Measurements from ENCODE around the gene POLR2I. TPM values are rescaled to one million over a fixed set of nuclear protein-coding genes. Genes with fewer than 3 reads are reported as not detected.
"Not testable (repeated sequence)": the region's sequence is repeated elsewhere in the genome, so short reads cannot be mapped to it uniquely, and the experiment has no call there.

Gene POLR2I
- total RNA-seq, 1 donor from 2014 or later, result 58.5 TPM

DNA sequence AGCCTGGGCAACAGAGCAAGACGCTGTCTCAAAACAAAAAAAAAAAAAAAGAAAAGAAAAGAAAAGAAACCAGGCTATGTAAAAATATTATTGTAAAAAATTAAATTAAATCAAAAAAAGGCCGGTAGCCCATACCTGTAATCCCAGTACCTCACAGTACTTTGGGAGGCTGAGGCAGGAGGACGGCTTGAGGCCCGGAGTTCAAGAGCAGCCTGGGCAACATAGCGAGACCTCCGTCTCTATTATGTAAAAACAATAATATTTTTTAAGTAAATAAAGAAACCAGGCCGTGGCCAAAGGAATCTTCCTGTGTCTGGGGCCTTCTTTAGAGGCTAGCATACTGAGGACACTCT, 24.4 kb upstream of the POLR2I start:
- TF ChIP-seq CTCF (IDR thresholded peaks at IDR 0.05; ENCODE audit: insufficient read depth, low read length, poor library complexity, severe bottlenecking), result no peak
- Histone ChIP-seq H3K36me3 (ENCODE audit: control insufficient read depth, insufficient read depth, low read length) (peaks cover 4% of the 10 kb centered on the region), H3K4me3 (ENCODE audit: low read depth, low read length) (peak overlapping the region; percentile 91), H3K27me3 (ENCODE audit: control insufficient read depth, insufficient read depth, low read length) (no peaks in the 10 kb centered on the region)
- no peak for DNase-seq (ENCODE audit: low read depth)

DNA sequence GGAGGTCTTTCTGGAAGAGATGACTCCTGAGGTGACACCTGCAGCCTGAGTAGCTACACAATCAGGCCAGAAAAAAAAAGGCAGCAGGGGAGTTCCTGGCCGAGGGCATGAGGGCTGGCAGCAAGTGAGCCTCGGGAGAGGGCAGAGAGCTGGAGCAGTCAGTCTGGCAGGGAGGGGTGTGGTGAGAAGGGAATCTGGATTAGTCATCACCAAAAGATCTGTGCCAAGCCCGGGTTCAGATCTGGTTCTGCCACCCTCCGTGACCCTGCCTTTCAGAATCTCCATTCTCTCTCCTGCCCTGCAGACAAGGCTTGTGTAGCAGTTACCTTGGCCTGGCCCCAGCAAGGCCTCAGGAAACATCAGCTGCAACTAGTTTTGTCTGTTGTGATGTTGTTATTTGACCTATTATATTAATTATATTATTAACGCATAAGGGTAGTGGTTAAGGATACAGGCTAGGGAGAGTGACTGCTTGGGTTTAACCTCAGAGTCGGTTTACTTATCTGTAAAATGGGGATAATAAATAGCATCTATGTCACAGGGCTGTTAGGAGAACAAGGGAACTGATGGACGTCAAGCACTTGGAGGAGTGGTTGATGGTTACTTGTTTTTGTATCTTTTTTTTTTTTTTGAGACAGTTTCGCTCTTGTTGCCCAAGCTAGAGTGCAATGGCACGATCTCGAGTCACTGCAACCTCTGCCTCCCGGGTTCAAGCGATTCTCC, 22.4 kb upstream of the POLR2I start:
- Histone ChIP-seq H3K27me3 (ENCODE audit: control insufficient read depth, insufficient read depth, low read length) (no peaks in the 10 kb centered on the region), H3K36me3 (ENCODE audit: control insufficient read depth, insufficient read depth, low read length) (no peaks in the 10 kb centered on the region), H3K4me3 (ENCODE audit: low read depth, low read length) (no peak overlapping the region)
- no peak for TF ChIP-seq CTCF (IDR thresholded peaks at IDR 0.05; ENCODE audit: insufficient read depth, low read length, poor library complexity, severe bottlenecking)
- DNase-seq (ENCODE audit: low read depth), result no peak

- DNase-seq (ENCODE audit: low read depth); H3K4me3 ChIP-seq (ENCODE audit: low read depth, low read length); H3K27me3 ChIP-seq (ENCODE audit: control insufficient read depth, insufficient read depth, low read length); H3K36me3 ChIP-seq (ENCODE audit: control insufficient read depth, insufficient read depth, low read length): not testable (repeated sequence)
Measured at GRCh38 chr19:36134867-36135266, 20.2 kb upstream of the POLR2I start.

- not testable (repeated sequence) for DNase-seq (ENCODE audit: low read depth); H3K27me3 ChIP-seq (ENCODE audit: control insufficient read depth, insufficient read depth, low read length); H3K36me3 ChIP-seq (ENCODE audit: control insufficient read depth, insufficient read depth, low read length); H3K4me3 ChIP-seq (ENCODE audit: low read depth, low read length)
Measured at GRCh38 chr19:36131221-36131620, 16.5 kb upstream of the POLR2I start.

DNA sequence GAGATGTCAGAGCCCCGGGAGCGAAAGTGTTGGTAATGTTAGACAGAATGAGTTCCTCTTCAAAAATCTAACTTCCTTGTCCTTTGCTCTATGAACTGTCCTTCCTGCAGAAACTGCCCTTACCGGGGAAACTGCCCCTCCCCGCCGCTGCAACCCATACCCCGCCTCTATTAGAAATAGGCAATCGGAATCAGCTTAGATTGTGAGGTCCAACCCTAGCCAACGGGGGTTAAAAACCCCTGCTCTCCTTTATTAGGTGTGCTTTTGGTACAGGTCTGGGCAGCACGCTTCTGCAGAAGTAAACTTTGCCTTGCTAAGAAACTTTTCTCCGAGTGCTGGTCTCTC, 13.7 kb upstream of the POLR2I start:
- H3K27me3 ChIP-seq (ENCODE audit: control insufficient read depth, insufficient read depth, low read length), result no peaks in the 10 kb centered on the region
- TF ChIP-seq CTCF (IDR thresholded peaks at IDR 0.05; ENCODE audit: insufficient read depth, low read length, poor library complexity, severe bottlenecking), result no peak
- DNase-seq (ENCODE audit: low read depth), result no peak
- no peaks in the 10 kb centered on the region for H3K36me3 ChIP-seq (ENCODE audit: control insufficient read depth, insufficient read depth, low read length)
- H3K4me3 ChIP-seq (ENCODE audit: low read depth, low read length), result peak overlapping the region; percentile 47

DNA sequence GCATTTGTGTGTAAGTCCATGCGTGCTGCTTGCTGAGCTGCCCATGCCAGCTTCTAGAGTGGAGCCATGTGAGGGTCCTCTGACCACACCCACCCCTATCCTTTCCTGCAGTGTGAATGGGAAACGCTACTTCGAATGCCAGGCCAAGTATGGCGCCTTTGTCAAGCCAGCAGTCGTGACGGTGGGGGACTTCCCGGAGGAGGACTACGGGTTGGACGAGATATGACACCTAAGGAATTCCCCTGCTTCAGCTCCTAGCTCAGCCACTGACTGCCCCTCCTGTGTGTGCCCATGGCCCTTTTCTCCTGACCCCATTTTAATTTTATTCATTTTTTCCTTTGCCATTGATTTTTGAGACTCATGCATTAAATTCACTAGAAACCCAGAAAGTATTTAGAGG, 10.9 kb upstream of the POLR2I start:
- no peak overlapping the region for H3K4me3 ChIP-seq (ENCODE audit: low read depth, low read length)
- H3K36me3 ChIP-seq (ENCODE audit: control insufficient read depth, insufficient read depth, low read length), result no peaks in the 10 kb centered on the region

More for the DNA sequence above, 10.9 kb upstream of the POLR2I start:
- no peaks in the 10 kb centered on the region for H3K27me3 ChIP-seq (ENCODE audit: control insufficient read depth, insufficient read depth, low read length)
- TF ChIP-seq CTCF (IDR thresholded peaks at IDR 0.05; ENCODE audit: insufficient read depth, low read length, poor library complexity, severe bottlenecking), result no peak
- no peak for DNase-seq (ENCODE audit: low read depth)
